ENCODE data around the gene FAM124B.

Gene FAM124B, protein sequence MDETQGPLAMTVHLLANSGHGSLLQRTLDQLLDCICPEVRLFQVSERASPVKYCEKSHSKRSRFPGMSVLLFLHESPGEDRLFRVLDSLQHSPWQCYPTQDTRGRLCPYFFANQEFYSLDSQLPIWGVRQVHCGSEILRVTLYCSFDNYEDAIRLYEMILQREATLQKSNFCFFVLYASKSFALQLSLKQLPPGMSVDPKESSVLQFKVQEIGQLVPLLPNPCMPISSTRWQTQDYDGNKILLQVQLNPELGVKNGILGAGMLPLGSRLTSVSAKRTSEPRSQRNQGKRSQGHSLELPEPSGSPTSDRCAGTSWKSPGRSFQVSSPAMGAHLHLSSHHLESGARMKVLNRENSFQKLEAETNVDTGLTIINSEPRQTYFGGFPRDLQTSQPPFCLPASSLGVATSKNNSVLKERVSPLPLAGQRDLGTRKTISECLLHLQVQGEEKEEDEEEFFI
- total RNA-seq = 2.4 to 8.5 (median 5.6) reads per million in 3 donors

GRCh38 chr2:224401641-224402342 is at the start of gene FAM124B:
Gene FAM124B, minus strand, starts transcription at chr2:224402107. Its CDS starts 339 bp downstream, at chr2:224401768.
- no peaks in the 10 kb centered on the region for H3K9me3 ChIP-seq (ENCODE audit: control insufficient read depth, low read length)
- DNase-seq = peak; percentile 13 to 41 (median 23)
- H3K27ac ChIP-seq (ENCODE audit: insufficient read depth, low read length, poor library complexity, severe bottlenecking) = peak within 1 kb of the TSS; percentile 13
- no peaks in the 10 kb centered on the region for H3K36me3 ChIP-seq (ENCODE audit: control insufficient read depth, insufficient read depth, low read length)
- H3K27me3 ChIP-seq (replicated peaks; ENCODE audit: control insufficient read depth, insufficient read depth, low read length, poor library complexity, severe bottlenecking) = no peaks in the 10 kb centered on the region
- H3K4me3 ChIP-seq (ENCODE audit: insufficient read depth, low read depth, low read length, poor library complexity, severe bottlenecking) = peak within 1 kb of the TSS; percentile 32
- no peaks in the 10 kb centered on the region for H3K4me1 ChIP-seq (ENCODE audit: control insufficient read depth, insufficient read depth, low read length, poor library complexity, severe bottlenecking)

DNA sequence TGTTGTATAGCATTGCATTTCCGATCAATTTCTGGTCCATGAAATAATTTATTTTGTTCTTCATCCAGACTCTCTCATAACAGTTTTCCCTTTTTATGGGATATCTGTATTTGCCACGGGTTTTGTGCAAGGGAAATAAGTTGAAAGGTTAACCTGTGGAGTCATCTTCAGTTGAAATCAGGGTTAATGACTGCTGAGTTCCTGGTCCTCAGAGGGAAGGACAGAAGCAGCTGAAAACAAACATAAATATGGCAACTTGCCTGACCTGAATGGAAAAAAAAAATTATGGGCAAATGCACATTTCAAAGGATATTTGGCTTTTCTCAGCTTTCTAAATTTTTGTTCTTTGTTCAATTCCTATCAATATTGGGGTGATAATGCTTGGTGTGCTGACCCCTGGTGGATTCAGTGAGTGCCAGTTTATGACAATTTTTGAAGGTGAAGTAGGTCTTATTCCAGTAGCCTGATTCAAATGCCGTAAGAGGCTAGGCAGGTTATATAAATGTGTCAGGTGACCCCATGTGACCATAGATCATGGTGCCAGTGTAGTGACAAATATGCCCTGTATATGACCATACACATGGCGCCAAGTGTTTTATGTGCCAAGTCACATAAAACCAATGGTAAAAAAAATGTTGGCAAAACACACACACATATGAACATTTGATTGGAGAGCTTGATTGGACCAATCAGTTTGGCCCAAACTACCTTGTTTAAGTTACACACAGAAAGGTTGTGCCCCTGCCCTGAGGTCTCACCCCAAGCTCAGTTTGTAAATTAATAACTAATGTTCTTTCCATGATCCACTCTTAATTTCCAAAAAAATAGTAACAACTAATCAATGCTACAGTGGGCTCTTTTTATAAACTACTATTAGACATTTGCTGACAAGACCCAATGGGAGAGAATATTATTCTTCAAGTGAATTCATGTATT is 47.6 kb upstream of the FAM124B start:
- no peaks in the 10 kb centered on the region for H3K36me3 ChIP-seq (ENCODE audit: control insufficient read depth, insufficient read depth, low read length)
- no peaks in the 10 kb centered on the region for H3K9me3 ChIP-seq (ENCODE audit: control insufficient read depth, low read length)
- H3K4me3 ChIP-seq (ENCODE audit: insufficient read depth, low read depth, low read length, poor library complexity, severe bottlenecking) = no peak overlapping the region
- H3K4me1 ChIP-seq (ENCODE audit: control insufficient read depth, insufficient read depth, low read length, poor library complexity, severe bottlenecking) = no peaks in the 10 kb centered on the region
- H3K27ac ChIP-seq (ENCODE audit: insufficient read depth, low read length, poor library complexity, severe bottlenecking) = no peak overlapping the region
- no peaks in the 10 kb centered on the region for H3K27me3 ChIP-seq (replicated peaks; ENCODE audit: control insufficient read depth, insufficient read depth, low read length, poor library complexity, severe bottlenecking)
- no peak for DNase-seq

- H3K27ac ChIP-seq (ENCODE audit: insufficient read depth, low read length, poor library complexity, severe bottlenecking) = no peak overlapping the region
- no peaks in the 10 kb centered on the region for H3K9me3 ChIP-seq (ENCODE audit: control insufficient read depth, low read length)
- no peaks in the 10 kb centered on the region for H3K4me1 ChIP-seq (ENCODE audit: control insufficient read depth, insufficient read depth, low read length, poor library complexity, severe bottlenecking)
- DNase-seq = no peak
- no peaks in the 10 kb centered on the region for H3K36me3 ChIP-seq (ENCODE audit: control insufficient read depth, insufficient read depth, low read length)
- H3K4me3 ChIP-seq (ENCODE audit: insufficient read depth, low read depth, low read length, poor library complexity, severe bottlenecking) = no peak overlapping the region
- H3K27me3 ChIP-seq (replicated peaks; ENCODE audit: control insufficient read depth, insufficient read depth, low read length, poor library complexity, severe bottlenecking) = no peaks in the 10 kb centered on the region
Measured at GRCh38 chr2:224448236-224448635, 46.3 kb upstream of the FAM124B start.

DNA sequence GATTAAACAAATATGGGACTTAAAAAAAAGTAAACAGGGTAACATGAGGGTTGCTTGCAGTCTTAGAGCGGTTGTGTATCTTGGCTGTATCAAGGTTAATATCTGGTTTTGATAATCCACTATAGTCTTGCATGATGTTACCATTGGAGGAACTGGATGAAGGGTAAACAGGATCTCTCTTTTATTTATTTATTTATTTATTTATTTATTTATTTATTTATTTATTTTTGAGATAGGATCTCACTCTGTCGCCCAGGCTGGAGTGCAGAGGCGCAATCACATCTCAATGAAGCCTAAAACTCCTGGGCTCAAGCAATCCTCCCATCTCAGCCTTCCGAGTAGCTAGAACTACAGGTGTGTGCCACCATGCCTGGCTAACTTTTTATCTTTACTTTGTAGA is 42.9 kb upstream of the FAM124B start:
- Histone ChIP-seq H3K4me3 (ENCODE audit: insufficient read depth, low read depth, low read length, poor library complexity, severe bottlenecking) (no peak overlapping the region), H3K36me3 (ENCODE audit: control insufficient read depth, insufficient read depth, low read length) (no peaks in the 10 kb centered on the region), H3K27me3 (replicated peaks; ENCODE audit: control insufficient read depth, insufficient read depth, low read length, poor library complexity, severe bottlenecking) (peaks cover 7% of the 10 kb centered on the region), H3K4me1 (ENCODE audit: control insufficient read depth, insufficient read depth, low read length, poor library complexity, severe bottlenecking) (peaks cover 7% of the 10 kb centered on the region), H3K27ac (ENCODE audit: insufficient read depth, low read length, poor library complexity, severe bottlenecking) (no peak overlapping the region), H3K9me3 (ENCODE audit: control insufficient read depth, low read length) (no peaks in the 10 kb centered on the region)
- no peak for DNase-seq

DNA sequence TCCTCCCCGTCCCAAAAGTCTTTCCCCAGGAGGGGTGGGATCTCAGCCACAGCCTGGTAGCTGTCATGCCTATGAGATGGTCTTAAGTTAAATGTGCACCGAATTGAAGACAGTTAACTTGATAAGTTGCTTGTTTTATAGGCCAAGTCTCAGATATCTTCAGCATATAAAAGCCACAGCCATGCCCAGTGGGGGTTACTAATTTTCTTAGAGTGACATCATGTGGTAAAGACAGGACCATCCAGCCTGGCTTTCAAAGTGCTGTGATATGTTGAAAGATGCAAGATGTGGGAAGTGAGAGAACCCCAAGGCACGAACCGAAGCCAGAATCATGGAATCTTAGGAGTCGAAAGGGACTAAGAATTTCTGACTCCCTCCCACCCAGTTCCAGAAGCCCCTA is 42.1 kb upstream of the FAM124B start:
- Histone ChIP-seq H3K4me1 (ENCODE audit: control insufficient read depth, insufficient read depth, low read length, poor library complexity, severe bottlenecking) (peaks cover 7% of the 10 kb centered on the region), H3K4me3 (ENCODE audit: insufficient read depth, low read depth, low read length, poor library complexity, severe bottlenecking) (no peak overlapping the region), H3K27ac (ENCODE audit: insufficient read depth, low read length, poor library complexity, severe bottlenecking) (no peak overlapping the region), H3K27me3 (replicated peaks; ENCODE audit: control insufficient read depth, insufficient read depth, low read length, poor library complexity, severe bottlenecking) (peaks cover 7% of the 10 kb centered on the region), H3K36me3 (ENCODE audit: control insufficient read depth, insufficient read depth, low read length) (no peaks in the 10 kb centered on the region), H3K9me3 (ENCODE audit: control insufficient read depth, low read length) (no peaks in the 10 kb centered on the region)
- DNase-seq = no peak

DNA sequence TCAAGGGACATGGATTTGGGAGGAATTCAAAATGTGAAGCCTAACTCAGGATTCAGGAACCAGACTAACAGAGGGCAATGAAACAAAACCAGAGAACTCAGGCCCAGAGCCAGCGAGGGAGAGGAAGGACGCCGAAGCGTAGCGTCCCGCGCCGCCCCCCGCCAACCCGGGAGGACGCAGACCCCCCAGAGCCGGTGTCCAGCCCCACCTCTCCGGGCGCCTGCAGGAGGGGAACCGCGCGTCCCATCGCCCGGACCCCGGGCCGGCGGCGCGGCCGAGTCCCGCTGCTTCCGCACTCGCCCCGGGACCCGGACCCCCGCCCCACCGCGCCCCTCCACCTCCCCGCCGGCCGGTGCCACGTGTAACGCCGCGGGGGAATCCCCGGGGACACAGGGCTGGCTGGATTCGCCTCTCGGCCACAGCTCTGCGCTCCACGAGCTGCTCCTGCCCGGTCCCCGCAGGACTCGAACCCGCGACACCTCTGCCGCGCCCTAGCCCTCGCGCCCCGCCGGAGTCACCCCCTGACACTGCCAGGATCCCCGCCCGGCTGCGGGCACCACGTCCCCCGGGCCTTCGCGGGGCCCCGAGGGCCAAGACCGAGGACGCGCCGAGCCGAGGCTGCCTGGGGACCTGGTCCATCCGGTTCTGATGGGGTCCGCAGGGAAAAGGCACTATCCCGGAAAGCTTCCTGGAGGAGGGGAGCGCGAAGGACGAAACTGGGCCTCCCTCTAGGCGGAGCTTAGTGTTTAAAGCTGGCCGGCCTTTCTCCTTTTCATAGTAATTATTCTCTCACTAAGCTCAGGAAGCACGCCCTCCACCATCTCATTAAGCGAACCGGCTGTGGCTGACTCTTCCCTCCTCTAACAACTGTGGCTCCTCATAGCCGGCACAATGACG is 40.4 kb upstream of the FAM124B start:
- peak overlapping the region; percentile 32 for H3K4me3 ChIP-seq (ENCODE audit: insufficient read depth, low read depth, low read length, poor library complexity, severe bottlenecking)
- H3K9me3 ChIP-seq (ENCODE audit: control insufficient read depth, low read length) = no peaks in the 10 kb centered on the region
- H3K27ac ChIP-seq (ENCODE audit: insufficient read depth, low read length, poor library complexity, severe bottlenecking) = no peak overlapping the region
- no peak for DNase-seq
- H3K36me3 ChIP-seq (ENCODE audit: control insufficient read depth, insufficient read depth, low read length) = no peaks in the 10 kb centered on the region
- peaks cover 7% of the 10 kb centered on the region for H3K27me3 ChIP-seq (replicated peaks; ENCODE audit: control insufficient read depth, insufficient read depth, low read length, poor library complexity, severe bottlenecking)
- peaks cover 7% of the 10 kb centered on the region for H3K4me1 ChIP-seq (ENCODE audit: control insufficient read depth, insufficient read depth, low read length, poor library complexity, severe bottlenecking)

GRCh38 chr2:224440988-224441387 is 39.1 kb upstream of the FAM124B start:
- DNase-seq = no peak
- H3K4me1 ChIP-seq (ENCODE audit: control insufficient read depth, insufficient read depth, low read length, poor library complexity, severe bottlenecking) = peaks cover 7% of the 10 kb centered on the region
- peaks cover 7% of the 10 kb centered on the region for H3K27me3 ChIP-seq (replicated peaks; ENCODE audit: control insufficient read depth, insufficient read depth, low read length, poor library complexity, severe bottlenecking)
- no peaks in the 10 kb centered on the region for H3K36me3 ChIP-seq (ENCODE audit: control insufficient read depth, insufficient read depth, low read length)
- no peaks in the 10 kb centered on the region for H3K9me3 ChIP-seq (ENCODE audit: control insufficient read depth, low read length)
- H3K4me3 ChIP-seq (ENCODE audit: insufficient read depth, low read depth, low read length, poor library complexity, severe bottlenecking) = no peak overlapping the region
- H3K27ac ChIP-seq (ENCODE audit: insufficient read depth, low read length, poor library complexity, severe bottlenecking) = no peak overlapping the region

GRCh38 chr2:224438726-224439125 is 36.8 kb upstream of the FAM124B start:
- Histone ChIP-seq H3K4me3 (ENCODE audit: insufficient read depth, low read depth, low read length, poor library complexity, severe bottlenecking) (no peak overlapping the region), H3K36me3 (ENCODE audit: control insufficient read depth, insufficient read depth, low read length) (no peaks in the 10 kb centered on the region), H3K27me3 (replicated peaks; ENCODE audit: control insufficient read depth, insufficient read depth, low read length, poor library complexity, severe bottlenecking) (peaks cover 7% of the 10 kb centered on the region), H3K9me3 (ENCODE audit: control insufficient read depth, low read length) (no peaks in the 10 kb centered on the region), H3K4me1 (ENCODE audit: control insufficient read depth, insufficient read depth, low read length, poor library complexity, severe bottlenecking) (peaks cover 7% of the 10 kb centered on the region), H3K27ac (ENCODE audit: insufficient read depth, low read length, poor library complexity, severe bottlenecking) (no peak overlapping the region)
- DNase-seq = no peak

GRCh38 chr2:224436634-224437033 is 34.7 kb upstream of the FAM124B start:
- Histone ChIP-seq H3K36me3 (ENCODE audit: control insufficient read depth, insufficient read depth, low read length) (no peaks in the 10 kb centered on the region), H3K4me1 (ENCODE audit: control insufficient read depth, insufficient read depth, low read length, poor library complexity, severe bottlenecking) (no peaks in the 10 kb centered on the region), H3K27me3 (replicated peaks; ENCODE audit: control insufficient read depth, insufficient read depth, low read length, poor library complexity, severe bottlenecking) (no peaks in the 10 kb centered on the region), H3K9me3 (ENCODE audit: control insufficient read depth, low read length) (no peaks in the 10 kb centered on the region), H3K4me3 (ENCODE audit: insufficient read depth, low read depth, low read length, poor library complexity, severe bottlenecking) (no peak overlapping the region), H3K27ac (ENCODE audit: insufficient read depth, low read length, poor library complexity, severe bottlenecking) (no peak overlapping the region)
- DNase-seq = no peak
